AG04449 (cell line): Measurements from ENCODE around the gene CREBZF.
"Not testable (repeated sequence)": the region's sequence is repeated elsewhere in the genome, so short reads cannot be mapped to it uniquely, and the experiment has no call there.

Experiments
- CTCF ChIA-PET: fragments of 350-600 bp; formaldehyde crosslinking; extraction: SDS; loops from one replicate; lab custom pipeline; 2021; ENCODE audit warnings: antibody characterized with exemption; lab: Yijun Ruan, JAX
- POLR2A ChIA-PET: fragments of 400-600, 350-600 bp; formaldehyde crosslinking; extraction: SDS; loops from one replicate; lab custom pipeline; 2020; ENCODE audit warnings: antibody characterized with exemption, inconsistent platforms; lab: Yijun Ruan, JAX
- DNase-seq: peaks from one replicate; pipeline ENCODE4 v3.0.0-alpha.2; 2010; ENCODE audit warnings: low read depth, low spot score
- H3K4me3 ChIP-seq: 2 replicates; pipeline ENCODE4 v1.5.1; 2011; ENCODE audit warnings: low read depth, mild to moderate bottlenecking, control low read depth, low read length
- CTCF ChIP-seq: IDR thresholded peaks from one replicate; pipeline ENCODE4 v1.5.1; 2011; ENCODE audit warnings: mild to moderate bottlenecking, moderate library complexity, low read length, control low read depth, inconsistent platforms; ENCODE audit not compliant: insufficient read depth; ENCODE audit errors: missing control alignments

The CREBZF gene

GRCh38 chr11:85673393-85673792 is 8.5 kb upstream of the CREBZF start:
- no peak for TF ChIP-seq CTCF
- CTCF ChIA-PET = interaction anchor here (1.2 to 1.7 kb wide), 2 partner anchors 8 to 21 kb away, joined by 3 to 6 read pairs; no protein-coding TSS in a partner anchor
- POLR2A ChIA-PET = no interaction called here

GRCh38 chr11:85672105-85672902 is 7.4 kb upstream of the CREBZF start:
- CTCF ChIA-PET = interaction anchor here (1.2 kb wide), 1 partner anchor 9 kb away, joined by 3 read pairs; no protein-coding TSS in a partner anchor
- no peak for TF ChIP-seq CTCF
- H3K4me3 ChIP-seq = no peak overlapping the region
- POLR2A ChIA-PET = no interaction called here
- no peak for DNase-seq

More at GRCh38 chr11:85673393-85673792, 8.5 kb upstream of the CREBZF start:
- no peak overlapping the region for H3K4me3 ChIP-seq
- no peak for DNase-seq

- DNase-seq, POLR2A ChIA-PET, H3K4me3 ChIP-seq: not testable (repeated sequence)
- CTCF ChIA-PET = interaction anchor here (0.8 to 1.2 kb wide), 2 partner anchors 16 to 19 kb away, joined by 3 read pairs; no protein-coding TSS in a partner anchor
Measured at GRCh38 chr11:85670949-85671663, 6.2 kb upstream of the CREBZF start.

- DNase-seq = no peak
- TF ChIP-seq CTCF = no peak
- CTCF ChIA-PET = interaction anchor here (1.5 kb wide), 1 partner anchor 11 kb away, joined by 4 read pairs; no protein-coding TSS in a partner anchor
- POLR2A ChIA-PET = no interaction called here
- H3K4me3 ChIP-seq = no peak overlapping the region
Measured at GRCh38 chr11:85668157-85668556, 3.2 kb upstream of the CREBZF start.

GRCh38 chr11:85666687-85667086 is 1.8 kb upstream of the CREBZF start:
- ChIA-PET CTCF (no interaction called here), POLR2A (no interaction called here)
- H3K4me3 ChIP-seq = no peak overlapping the region
- no peak for DNase-seq
- TF ChIP-seq CTCF = no peak

GRCh38 chr11:85665733-85666132 is 804 bp upstream of the CREBZF start:
- no peak overlapping the region for H3K4me3 ChIP-seq
- DNase-seq = no peak
- CTCF ChIA-PET = no interaction called here
- TF ChIP-seq CTCF = no peak
- POLR2A ChIA-PET = interaction anchor here (1.4 kb wide), 1 partner anchor 38 kb away, joined by 4 read pairs; the partner anchor contains the start of gene TMEM126B
